HG03457 (cell line): Measurements from ENCODE around the gene TCF4.

Experiments used
- ATAC-seq: cut with Tn5 transposase; IDR thresholded peaks from one replicate; pipeline ENCODE4 v1.9.1; 2021; ENCODE audit warnings: moderate number of reproducible peaks; ENCODE audit not compliant: unreplicated experiment

TCF4 gene

GRCh38 chr18:55415258-55415871 is 172.6 kb downstream of the TCF4 start:
- ATAC-seq, result peak; percentile 66

- ATAC-seq, result no peak
Observed at GRCh38 chr18:55414475-55414874, 173.5 kb downstream of the TCF4 start.

- ATAC-seq, result no peak
Observed at GRCh38 chr18:55413474-55413873, 174.5 kb downstream of the TCF4 start.

GRCh38 chr18:55407774-55408535 is 180.0 kb downstream of the TCF4 start:
- ATAC-seq, result no peak

GRCh38 chr18:55407191-55407590 is 180.8 kb downstream of the TCF4 start:
- no peak for ATAC-seq

GRCh38 chr18:55406451-55406991 is 181.5 kb downstream of the TCF4 start:
- ATAC-seq, result no peak

GRCh38 chr18:55405893-55406406 is 182.0 kb downstream of the TCF4 start:
- ATAC-seq, result peak; percentile 48

GRCh38 chr18:55405475-55405874 is 182.5 kb downstream of the TCF4 start:
- ATAC-seq, result no peak

GRCh38 chr18:55404832-55405465 is 183.0 kb downstream of the TCF4 start:
- ATAC-seq, result peak; percentile 49

GRCh38 chr18:55404136-55404830 is 183.7 kb downstream of the TCF4 start:
- ATAC-seq, result no peak

- ATAC-seq, result no peak
Observed at GRCh38 chr18:55403421-55403949, 184.5 kb downstream of the TCF4 start.

GRCh38 chr18:55402731-55403405 is 185.1 kb downstream of the TCF4 start:
- no peak for ATAC-seq

GRCh38 chr18:55401638-55402191 is 186.3 kb downstream of the TCF4 start:
- ATAC-seq, result no peak

- no peak for ATAC-seq
Observed at GRCh38 chr18:55400590-55401541, 187.1 kb downstream of the TCF4 start.

- no peak for ATAC-seq
Observed at GRCh38 chr18:55400081-55400480, 187.9 kb downstream of the TCF4 start.

- ATAC-seq, result no peak
Observed at GRCh38 chr18:55398858-55399257, 189.1 kb downstream of the TCF4 start.

- ATAC-seq, result no peak
Observed at GRCh38 chr18:55396979-55397378, 191.0 kb downstream of the TCF4 start.

- ATAC-seq, result no peak
Observed at GRCh38 chr18:55396267-55396905, 191.6 kb downstream of the TCF4 start.
